Measurements from ENCODE around the gene LDLRAD4.

LDLRAD4 gene

GRCh38 chr18:13520741-13521140 lies 302.2 kb downstream of the LDLRAD4 start:
- FAIRE-seq: no peak
- no peak for TF ChIP-seq POLR2A (IDR thresholded peaks at IDR 0.05; ENCODE audit: low read depth, low read length)
- DNase-seq (ENCODE audit: insufficient read length, low spot score): no peak

DNA sequence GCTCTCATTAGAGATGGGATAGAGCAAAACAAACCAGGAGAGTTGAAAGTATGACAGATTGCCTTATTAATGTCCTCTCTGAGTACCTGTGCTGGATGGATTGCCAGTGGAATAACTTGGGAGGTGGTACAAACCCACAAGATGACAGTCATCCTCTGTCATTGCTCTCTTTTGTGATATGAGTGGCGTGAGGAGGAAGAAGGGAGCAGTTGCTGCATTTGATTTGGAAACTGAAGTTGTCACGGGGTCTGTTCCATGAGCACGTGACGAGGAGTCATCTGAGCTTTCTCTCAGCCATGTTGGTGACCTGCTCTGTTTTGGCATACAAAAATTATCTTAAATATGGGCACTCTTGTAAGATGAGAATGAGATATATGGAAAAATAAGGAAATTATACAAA lies 302.9 kb downstream of the LDLRAD4 start:
- no peak for FAIRE-seq
- no peak for TF ChIP-seq POLR2A (IDR thresholded peaks at IDR 0.05; ENCODE audit: low read depth, low read length)

GRCh38 chr18:13522256-13522655 lies 303.7 kb downstream of the LDLRAD4 start:
- no peak for TF ChIP-seq POLR2A (IDR thresholded peaks at IDR 0.05; ENCODE audit: low read depth, low read length)
- DNase-seq (ENCODE audit: insufficient read length, low spot score) (no peak), FAIRE-seq (no peak)

More for the DNA sequence above, 302.9 kb downstream of the LDLRAD4 start:
- no peak for DNase-seq (ENCODE audit: insufficient read length, low spot score)

DNA sequence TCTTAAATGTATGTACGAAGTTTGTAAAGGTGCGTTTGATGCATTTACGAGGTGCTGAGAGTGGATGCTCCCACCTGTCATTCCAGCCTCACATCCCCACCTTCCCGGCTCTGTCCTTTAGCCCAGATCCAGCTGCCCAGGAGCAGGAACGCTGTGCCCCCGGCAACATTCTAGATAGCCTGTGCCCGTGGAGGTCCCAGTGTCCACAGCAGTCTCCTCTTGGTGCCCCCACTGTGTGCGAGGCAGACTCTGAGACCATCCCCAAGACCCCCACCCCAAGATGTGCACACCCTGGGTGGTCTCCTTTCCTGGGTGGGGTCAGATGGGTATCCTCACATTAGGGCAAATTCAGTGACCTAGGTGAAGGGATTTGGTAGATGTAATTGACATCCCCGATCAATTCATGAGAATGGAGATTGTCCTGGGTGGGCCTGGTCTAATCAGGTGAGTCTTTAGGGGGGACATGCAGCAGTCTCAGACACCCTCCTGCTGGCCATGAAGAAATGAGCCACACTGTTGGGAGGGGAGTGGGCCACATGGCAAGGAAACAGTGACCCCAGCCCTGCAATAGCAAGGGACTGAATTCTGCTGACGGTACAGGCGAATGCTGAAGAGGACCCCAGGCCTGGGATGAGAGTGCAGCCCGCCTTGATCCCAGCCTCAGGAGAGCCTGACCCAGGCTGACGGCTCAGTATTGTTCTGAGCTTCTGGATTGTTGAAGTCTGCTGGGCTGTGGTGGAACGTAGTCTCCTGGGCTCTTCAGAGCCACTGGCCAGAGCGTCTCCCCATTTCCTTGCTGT lies 304.5 kb downstream of the LDLRAD4 start:
- FAIRE-seq: no peak
- DNase-seq (ENCODE audit: insufficient read length, low spot score): no peak
- no peak for TF ChIP-seq POLR2A (IDR thresholded peaks at IDR 0.05; ENCODE audit: low read depth, low read length)

DNA sequence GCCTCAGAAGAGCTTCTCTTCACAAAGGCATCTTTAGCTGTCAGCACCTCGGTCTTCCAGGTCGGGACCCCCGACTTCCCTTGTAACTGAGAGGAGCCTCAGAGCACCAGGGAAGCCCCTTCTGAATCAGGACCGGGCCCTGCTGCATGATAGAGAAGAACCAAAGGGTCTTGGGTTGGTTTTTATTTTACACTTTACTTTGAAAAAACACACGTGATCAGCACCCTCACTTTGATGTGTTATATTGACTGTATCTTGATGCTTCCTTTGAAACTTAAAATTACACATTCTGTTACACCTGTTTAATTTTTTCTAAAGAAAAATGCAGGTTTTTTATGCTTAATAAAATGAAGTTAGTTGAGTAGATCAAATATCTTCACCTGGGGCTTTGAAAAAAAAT lies 305.5 kb downstream of the LDLRAD4 start:
- DNase-seq (ENCODE audit: insufficient read length, low spot score): no peak
- no peak for FAIRE-seq
- TF ChIP-seq POLR2A (IDR thresholded peaks at IDR 0.05; ENCODE audit: low read depth, low read length): no peak

DNA sequence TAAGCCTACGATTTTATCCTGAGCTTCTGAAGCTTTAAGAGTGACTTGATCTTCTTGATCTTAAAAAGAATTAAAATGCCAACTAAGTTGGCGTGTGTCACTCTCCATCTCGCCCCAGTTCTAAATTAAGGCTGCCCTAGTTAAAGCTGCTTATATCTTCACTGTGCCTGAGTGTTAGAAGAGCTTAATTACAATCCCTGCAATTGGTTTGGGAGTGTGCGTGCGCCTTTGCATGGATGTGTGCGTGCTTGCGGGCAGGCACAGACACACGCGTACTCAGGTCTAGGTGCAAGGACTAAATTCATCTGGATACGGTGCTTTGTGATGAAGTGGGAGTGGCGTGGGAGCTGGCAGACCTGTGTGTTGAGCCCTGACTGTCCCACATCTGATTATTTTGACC lies 306.3 kb downstream of the LDLRAD4 start:
- DNase-seq (ENCODE audit: insufficient read length, low spot score) (no peak), FAIRE-seq (no peak)
- TF ChIP-seq POLR2A (IDR thresholded peaks at IDR 0.05; ENCODE audit: low read depth, low read length): no peak

DNA sequence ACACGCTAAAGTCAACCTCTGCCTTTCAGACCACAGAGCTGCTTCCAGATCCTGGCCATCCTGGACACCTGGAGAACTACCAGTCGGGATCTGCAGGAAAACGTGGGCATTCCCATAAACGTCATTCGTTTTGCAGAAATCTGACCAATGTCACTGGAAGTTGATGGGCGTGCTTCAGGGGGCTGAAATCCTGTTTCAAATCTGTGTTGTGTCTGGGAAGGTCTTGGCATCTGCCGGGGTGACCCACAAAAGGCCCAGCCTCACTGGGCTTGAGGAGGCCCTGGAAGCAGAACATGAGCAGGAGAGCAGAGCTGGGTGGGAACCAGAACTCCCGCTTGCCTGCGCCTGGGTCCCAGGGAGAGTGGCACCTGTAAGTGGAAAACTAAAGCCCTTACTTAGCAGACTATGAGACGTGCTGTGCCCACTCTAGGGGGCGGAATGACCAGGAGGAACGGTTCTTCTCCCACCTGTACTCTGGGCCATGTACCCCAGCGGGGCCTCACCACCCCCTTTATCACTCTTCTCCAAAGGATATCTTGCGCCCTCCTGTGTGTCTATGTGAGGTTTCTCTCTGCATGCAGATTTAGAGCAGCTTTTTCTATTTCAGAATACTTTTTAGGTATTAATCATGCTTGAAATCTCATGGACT lies 306.9 kb downstream of the LDLRAD4 start:
- TF ChIP-seq POLR2A (IDR thresholded peaks at IDR 0.05; ENCODE audit: low read depth, low read length): no peak
- FAIRE-seq (no peak), DNase-seq (ENCODE audit: insufficient read length, low spot score) (no peak)

DNA sequence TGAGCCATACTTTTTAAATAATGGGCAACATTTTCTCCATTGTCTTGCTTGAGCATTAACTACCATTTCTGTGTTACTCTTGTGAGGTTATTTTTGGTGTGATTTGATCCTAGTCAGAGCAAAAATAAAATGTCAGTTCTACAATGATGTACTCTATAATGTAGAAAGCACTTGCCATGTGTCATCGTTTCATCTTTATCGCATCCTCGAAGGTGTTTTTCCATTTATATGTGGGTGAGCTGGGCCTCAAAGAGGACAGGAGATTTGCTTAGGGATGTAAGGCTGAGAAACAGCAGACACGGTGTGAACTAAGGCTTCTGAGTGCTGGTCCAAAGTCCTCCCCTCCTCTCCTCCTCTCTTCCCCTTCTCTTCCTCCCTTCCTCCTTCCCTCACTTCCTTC lies 308.0 kb downstream of the LDLRAD4 start:
- no peak for FAIRE-seq
- no peak for TF ChIP-seq POLR2A (IDR thresholded peaks at IDR 0.05; ENCODE audit: low read depth, low read length)

GRCh38 chr18:13527256-13527655 lies 308.7 kb downstream of the LDLRAD4 start:
- DNase-seq (ENCODE audit: insufficient read length, low spot score): no peak
- no peak for TF ChIP-seq POLR2A (IDR thresholded peaks at IDR 0.05; ENCODE audit: low read depth, low read length)
- no peak for FAIRE-seq

More for the DNA sequence above, 308.0 kb downstream of the LDLRAD4 start:
- no peak for DNase-seq (ENCODE audit: insufficient read length, low spot score)

DNA sequence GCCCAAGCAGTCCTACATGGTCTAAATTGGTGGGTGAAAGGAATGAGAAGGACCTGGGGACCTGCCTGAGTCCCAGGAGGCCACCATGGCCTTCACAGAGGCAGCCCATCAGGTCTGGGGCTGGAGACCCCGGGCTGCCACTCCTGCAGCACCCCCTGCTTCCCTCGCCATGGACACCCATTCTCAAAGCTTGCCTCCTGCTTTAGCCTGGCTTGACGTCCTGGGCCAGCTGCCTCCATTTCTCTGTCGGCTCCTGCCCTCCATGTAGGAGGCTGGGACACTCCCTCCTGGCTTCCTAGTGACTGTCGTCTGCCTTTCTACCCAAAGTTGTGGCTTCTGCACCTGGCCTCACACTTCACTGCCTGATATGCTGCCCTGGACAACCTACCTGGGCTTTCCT lies 309.2 kb downstream of the LDLRAD4 start:
- DNase-seq (ENCODE audit: insufficient read length, low spot score): no peak
- no peak for TF ChIP-seq POLR2A (IDR thresholded peaks at IDR 0.05; ENCODE audit: low read depth, low read length)
- FAIRE-seq: no peak

DNA sequence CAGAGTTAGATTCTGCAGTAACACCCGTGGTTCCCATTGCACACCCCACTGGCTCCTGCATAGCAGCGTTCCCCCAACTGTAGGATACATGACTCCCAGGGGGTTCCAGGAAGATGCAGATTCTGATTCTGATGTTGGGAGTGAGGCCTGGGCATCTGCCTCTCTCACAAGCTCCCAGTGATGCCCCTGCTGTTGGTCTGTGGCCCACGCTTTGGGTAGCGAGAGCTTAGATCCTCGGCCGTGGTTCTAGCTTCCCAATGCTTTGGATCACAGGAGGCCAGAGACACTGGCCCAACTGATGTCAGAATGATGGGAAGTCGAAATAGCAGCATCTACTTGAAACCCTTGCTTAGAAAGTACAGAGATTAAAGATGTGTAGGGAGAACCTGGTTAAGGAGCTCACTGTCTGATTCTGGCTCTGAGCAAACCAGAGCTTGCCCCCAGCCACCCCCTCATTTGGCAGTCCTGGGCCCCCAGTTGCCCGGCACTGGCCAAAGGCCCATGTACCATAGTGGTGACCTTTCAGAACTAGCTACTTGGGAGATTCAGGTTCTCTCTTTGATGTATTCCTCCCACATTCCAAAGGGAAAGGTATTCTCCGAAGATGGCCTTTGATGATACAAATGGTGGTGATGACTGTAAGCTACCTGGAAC lies 310.3 kb downstream of the LDLRAD4 start:
- no peak for TF ChIP-seq POLR2A (IDR thresholded peaks at IDR 0.05; ENCODE audit: low read depth, low read length)
- no peak for FAIRE-seq
- no peak for DNase-seq (ENCODE audit: insufficient read length, low spot score)

- FAIRE-seq: no peak
- no peak for TF ChIP-seq POLR2A (IDR thresholded peaks at IDR 0.05; ENCODE audit: low read depth, low read length)
- no peak for DNase-seq (ENCODE audit: insufficient read length, low spot score)
These were observed 311.7 kb downstream of the LDLRAD4 start for GRCh38 chr18:13530033-13530878.

DNA sequence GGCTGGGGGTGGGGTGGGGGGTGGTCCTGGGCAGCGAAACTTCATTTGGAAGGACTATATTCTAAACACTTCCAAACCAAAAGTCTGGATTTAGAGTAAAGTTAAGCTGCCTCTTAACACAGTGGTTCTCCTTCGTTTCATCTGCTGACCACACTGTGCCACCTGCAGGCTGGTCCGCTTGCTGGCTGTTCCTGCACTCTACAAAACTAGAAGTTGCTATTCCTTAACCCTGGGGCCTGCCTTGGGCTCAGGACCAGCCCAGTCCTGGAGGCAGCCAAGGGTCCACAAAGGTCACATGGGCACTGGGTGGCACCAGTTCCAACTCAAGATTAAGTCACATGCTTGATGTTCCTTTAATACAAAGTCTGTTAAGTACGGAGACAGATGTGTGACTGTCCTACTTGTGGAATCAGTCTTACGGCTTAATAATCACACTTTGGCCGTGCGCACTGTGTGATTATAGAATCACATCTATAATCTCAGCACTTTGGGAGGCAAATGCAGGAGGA lies 312.4 kb downstream of the LDLRAD4 start:
- FAIRE-seq: no peak
- no peak for TF ChIP-seq POLR2A (IDR thresholded peaks at IDR 0.05; ENCODE audit: low read depth, low read length)
- DNase-seq (ENCODE audit: insufficient read length, low spot score): no peak

All from H54 (cell line).